HEK293 (cell line): ENCODE measurements around the gene CA10.

Source experiments
- CTCF ChIA-PET: fragments of 350-600 bp; formaldehyde crosslinking; extraction: SDS; loops from one replicate; lab custom pipeline; 2021; ENCODE audit warnings: antibody characterized with exemption; lab: Yijun Ruan, JAX
- POLR2A ChIA-PET: fragments of 300-600 bp; formaldehyde crosslinking; extraction: SDS; loops from one replicate; lab custom pipeline; 2020; ENCODE audit warnings: antibody characterized with exemption, inconsistent platforms; lab: Yijun Ruan, JAX
- H3K27ac ChIP-seq: fragments of 200-500 bp; sonication (Bioruptor generic); 2 replicates; pipeline ENCODE4 v1.5.1; 2014; ENCODE audit warnings: low read depth, low read length, control low read depth, inconsistent platforms; ENCODE audit errors: extremely low read depth
- H3K36me3 ChIP-seq, 2 experiments: fragments of 200-500 bp in 1 of 2; sonication (Bioruptor generic) in 1 of 2; 1 replicate in 1 of 2; 2 replicates in 1 of 2; pipeline ENCODE4 v1.5.1; 2014 to 2017; ENCODE audit warnings: inconsistent platforms in 2 of 2, low read length in 2 of 2; ENCODE audit not compliant: control insufficient read depth in 2 of 2, insufficient read depth in 1 of 2
- H3K4me1 ChIP-seq: fragments of 200-500 bp; sonication (Bioruptor generic); 2 replicates; pipeline ENCODE4 v1.5.1; 2014; ENCODE audit warnings: mild to moderate bottlenecking, low read length, inconsistent platforms; ENCODE audit not compliant: control insufficient read depth, insufficient read depth
- H3K4me3 ChIP-seq: 2 replicates; pipeline ENCODE4 v1.5.1; 2011; ENCODE audit warnings: low read depth, mild to moderate bottlenecking, control low read depth, low read length, moderate library complexity
- H3K9me3 ChIP-seq: fragments of 200-500 bp; sonication (Bioruptor generic); 2 replicates; pipeline ENCODE4 v1.5.1; 2014; ENCODE audit warnings: low read depth, low read length, inconsistent platforms; ENCODE audit not compliant: control insufficient read depth, insufficient read depth
- ATF2 ChIP-seq: fragments of 450-650 bp; formaldehyde crosslinking; IDR thresholded peaks from 2 replicates; pipeline ENCODE4 v1.5.1; 2016; ENCODE audit warnings: missing biosample characterization, missing genetic modification characterization, low read depth
- GLI2 ChIP-seq: fragments of 450-650 bp; formaldehyde crosslinking; IDR thresholded peaks from 2 replicates; pipeline ENCODE4; 2017; ENCODE audit warnings: missing biosample characterization, missing genetic modification characterization, low read depth, borderline replicate concordance
- GLIS2 ChIP-seq: fragments of 450-650 bp; formaldehyde crosslinking; IDR thresholded peaks from 2 replicates; pipeline ENCODE4 v1.5.1; 2016; ENCODE audit warnings: missing biosample characterization, missing genetic modification characterization
- HOXC10 ChIP-seq: sonication (generic); formaldehyde crosslinking; IDR thresholded peaks from 2 replicates; pipeline ENCODE4 v1.8.1; 2023; ENCODE audit warnings: mild to moderate bottlenecking, missing genetic modification reagents
- KLF1 ChIP-seq: fragments of 450-650 bp; formaldehyde crosslinking; IDR thresholded peaks from 2 replicates; pipeline ENCODE4 v1.5.1; 2016; ENCODE audit warnings: missing biosample characterization, missing genetic modification characterization
- KLF10 ChIP-seq: fragments of 450-650 bp; IDR thresholded peaks from 2 replicates; pipeline ENCODE4 v1.5.1; 2018; ENCODE audit warnings: missing biosample characterization, mild to moderate bottlenecking, missing genetic modification characterization
- KLF16 ChIP-seq: fragments of 450-650 bp; formaldehyde crosslinking; IDR thresholded peaks from 2 replicates; pipeline ENCODE4 v1.5.1; 2017; ENCODE audit warnings: missing biosample characterization, missing genetic modification characterization
- PRDM4 ChIP-seq: fragments of 450-650 bp; formaldehyde crosslinking; IDR thresholded peaks from 2 replicates; pipeline ENCODE4 v1.5.1; 2017; ENCODE audit warnings: missing biosample characterization, missing genetic modification characterization
- SALL2 ChIP-seq: fragments of 450-650 bp; formaldehyde crosslinking; IDR thresholded peaks from 2 replicates; pipeline ENCODE4 v1.5.0; 2017; ENCODE audit warnings: missing biosample characterization, mild to moderate bottlenecking, missing genetic modification characterization, borderline replicate concordance
- TCF7L2 ChIP-seq: IDR thresholded peaks from 2 replicates; pipeline ENCODE4 v1.6.1; 2011; ENCODE audit warnings: low read depth, mild to moderate bottlenecking, inconsistent platforms, low read length, moderate library complexity, borderline replicate concordance
- TRIM28 ChIP-seq: IDR thresholded peaks from 2 replicates; pipeline ENCODE4 v1.6.1; 2011; ENCODE audit warnings: low read length, control low read depth, borderline replicate concordance
- ZFHX2 ChIP-seq: fragments of 450-650 bp; formaldehyde crosslinking; conservative IDR thresholded peaks from 2 replicates; pipeline ENCODE4 v1.5.1; 2016; ENCODE audit warnings: missing biosample characterization, missing genetic modification characterization
- ZIC2 ChIP-seq: fragments of 450-650 bp; formaldehyde crosslinking; IDR thresholded peaks from 2 replicates; pipeline ENCODE4 v1.5.1; 2016; ENCODE audit warnings: missing biosample characterization, missing genetic modification characterization
- ZNF132 ChIP-seq: fragments of 450-650 bp; formaldehyde crosslinking; IDR thresholded peaks from 2 replicates; pipeline ENCODE4 v1.5.1; 2017; ENCODE audit warnings: missing biosample characterization, missing genetic modification characterization, borderline replicate concordance
- ZNF202 ChIP-seq: fragments of 450-650 bp; formaldehyde crosslinking; IDR thresholded peaks from 2 replicates; pipeline ENCODE4 v1.5.1; 2016; ENCODE audit warnings: missing biosample characterization, missing genetic modification characterization, borderline replicate concordance
- ZNF221 ChIP-seq: fragments of 450-650 bp; formaldehyde crosslinking; IDR thresholded peaks from 2 replicates; pipeline ENCODE4 v1.5.1; 2017; ENCODE audit warnings: missing biosample characterization, missing genetic modification characterization, borderline replicate concordance
- ZNF223 ChIP-seq: fragments of 450-650 bp; formaldehyde crosslinking; IDR thresholded peaks from 2 replicates; pipeline ENCODE4 v1.5.1; 2016; ENCODE audit warnings: missing biosample characterization, missing genetic modification characterization
- ZNF266 ChIP-seq: fragments of 450-650 bp; formaldehyde crosslinking; IDR thresholded peaks from 2 replicates; pipeline ENCODE4 v1.5.1; 2016; ENCODE audit warnings: missing biosample characterization, missing genetic modification characterization, low read depth
- ZNF311 ChIP-seq: fragments of 450-650 bp; formaldehyde crosslinking; IDR thresholded peaks from 2 replicates; pipeline ENCODE4 v1.5.1; 2017; ENCODE audit warnings: missing biosample characterization, missing genetic modification characterization, borderline replicate concordance
- ZNF324 ChIP-seq: fragments of 450-650 bp; formaldehyde crosslinking; IDR thresholded peaks from 2 replicates; pipeline ENCODE4 v1.5.1; 2016; ENCODE audit warnings: missing biosample characterization, missing genetic modification characterization
- ZNF449 ChIP-seq: fragments of 450-650 bp; formaldehyde crosslinking; IDR thresholded peaks from 2 replicates; pipeline ENCODE4 v1.5.1; 2017; ENCODE audit warnings: missing biosample characterization, mild to moderate bottlenecking, missing genetic modification characterization, moderate library complexity
- ZNF548 ChIP-seq: fragments of 450-650 bp; formaldehyde crosslinking; IDR thresholded peaks from 2 replicates; pipeline ENCODE4 v1.5.1; 2016; ENCODE audit warnings: missing biosample characterization, missing genetic modification characterization
- ZNF596 ChIP-seq: fragments of 450-650 bp; IDR thresholded peaks from 2 replicates; pipeline ENCODE4 v1.5.0; 2018; ENCODE audit warnings: missing biosample characterization, mild to moderate bottlenecking, missing genetic modification characterization, moderate library complexity
- ZNF629 ChIP-seq: fragments of 450-650 bp; formaldehyde crosslinking; IDR thresholded peaks from 2 replicates; pipeline ENCODE4 v1.5.1; 2017; ENCODE audit warnings: missing biosample characterization, missing genetic modification characterization
- ZNF664 ChIP-seq: fragments of 450-650 bp; formaldehyde crosslinking; IDR thresholded peaks from 2 replicates; pipeline ENCODE4 v1.5.1; 2016; ENCODE audit warnings: missing biosample characterization, missing genetic modification characterization
- ZNF704 ChIP-seq: fragments of 450-650 bp; formaldehyde crosslinking; IDR thresholded peaks from 2 replicates; pipeline ENCODE4 v1.5.1; 2016; ENCODE audit warnings: missing biosample characterization, missing genetic modification characterization
- ZNF768 ChIP-seq: fragments of 450-650 bp; formaldehyde crosslinking; IDR thresholded peaks from 2 replicates; pipeline ENCODE4 v1.5.1; 2018; ENCODE audit warnings: missing biosample characterization, mild to moderate bottlenecking, missing genetic modification characterization
- ZNF791 ChIP-seq: fragments of 450-650 bp; formaldehyde crosslinking; IDR thresholded peaks from 2 replicates; pipeline ENCODE4 v1.5.1; 2016; ENCODE audit warnings: missing biosample characterization, missing genetic modification characterization

CA10 gene

GRCh38 chr17:51627779-51628178 is 530.7 kb downstream of the CA10 start:
- Histone ChIP-seq H3K36me3 (no peaks in the 10 kb centered on the region), H3K4me3 (no peak overlapping the region), H3K27ac (no peak overlapping the region), H3K9me3 (no peaks in the 10 kb centered on the region), H3K4me1 (0 out of 2 replicates have a peak, but pooled peaks cover 2% of the 10 kb centered on the region)
- TF ChIP-seq TRIM28 (no peak), ZNF132 (no peak)
- CTCF ChIA-PET = no interaction called here
- POLR2A ChIA-PET = no interaction called here

GRCh38 chr17:51618476-51618875 is 540.0 kb downstream of the CA10 start:
- CTCF ChIA-PET = interaction anchor here (1.0 to 1.2 kb wide), 2 partner anchors 21 to 146 kb away, joined by 3 read pairs; no protein-coding TSS in a partner anchor
- TF ChIP-seq GLI2 (no peak), ZNF221 (tag by site-specific recombination) (no peak), KLF16 (tag by site-specific recombination) (no peak), KLF1 (tag by site-specific recombination) (no peak), TCF7L2 (no peak), ZNF768 (no peak), GLIS2 (tag by site-specific recombination) (no peak), HOXC10 (CRISPR knock-in tag) (no peak), ZNF266 (tag by site-specific recombination) (no peak)
- TF ChIP-seq, all 188 proteins: peak for 0
- Histone ChIP-seq H3K27ac (no peak overlapping the region), H3K9me3 (no peaks in the 10 kb centered on the region), H3K4me1 (no peaks in the 10 kb centered on the region), H3K4me3 (no peak overlapping the region), H3K36me3 (no peaks in the 10 kb centered on the region)
- POLR2A ChIA-PET = no interaction called here

GRCh38 chr17:51617986-51618385 is 540.5 kb downstream of the CA10 start:
- Histone ChIP-seq H3K4me1 (no peaks in the 10 kb centered on the region), H3K9me3 (no peaks in the 10 kb centered on the region), H3K27ac (no peak overlapping the region), H3K36me3 (no peaks in the 10 kb centered on the region), H3K4me3 (no peak overlapping the region)
- TF ChIP-seq ZNF596 (tag by site-specific recombination) = no peak
- TF ChIP-seq ZNF629 (tag by site-specific recombination) = no peak
- TF ChIP-seq ATF2 (tag by site-specific recombination) = no peak
- no peak for TF ChIP-seq ZIC2 (tag by site-specific recombination)
- TF ChIP-seq ZNF223 (tag by site-specific recombination) = no peak
- no peak for TF ChIP-seq SALL2
- no peak for TF ChIP-seq ZNF202
- TF ChIP-seq ZNF664 (tag by site-specific recombination) = no peak
- TF ChIP-seq ZNF791 (tag by site-specific recombination) = no peak
- no peak for TF ChIP-seq PRDM4
- no peak for TF ChIP-seq ZNF704 (tag by site-specific recombination)
- no peak for TF ChIP-seq ZNF324 (tag by site-specific recombination)
- no peak for TF ChIP-seq ZNF311
- no peak for TF ChIP-seq KLF10 (tag by site-specific recombination)
- no peak for TF ChIP-seq ZNF449 (tag by site-specific recombination)
- no peak for TF ChIP-seq ZNF548
- no peak for TF ChIP-seq ZFHX2 (tag by site-specific recombination)
- POLR2A ChIA-PET = no interaction called here
- CTCF ChIA-PET = interaction anchor here (1.0 to 1.2 kb wide), 2 partner anchors 21 to 146 kb away, joined by 3 read pairs; no protein-coding TSS in a partner anchor
